Superior temporal gyrus (tissue), 1 donor: ENCODE data around the gene PKNOX1.
"Not testable (repeated sequence)": the region's sequence is repeated elsewhere in the genome, so short reads cannot be mapped to it uniquely, and the experiment has no call there.

ENCODE experiments used
- DNase-seq: peaks from one replicate; pipeline ENCODE4 v3.0.0-alpha.2; 2016; ENCODE audit errors: extremely low spot score

PKNOX1 gene

DNA sequence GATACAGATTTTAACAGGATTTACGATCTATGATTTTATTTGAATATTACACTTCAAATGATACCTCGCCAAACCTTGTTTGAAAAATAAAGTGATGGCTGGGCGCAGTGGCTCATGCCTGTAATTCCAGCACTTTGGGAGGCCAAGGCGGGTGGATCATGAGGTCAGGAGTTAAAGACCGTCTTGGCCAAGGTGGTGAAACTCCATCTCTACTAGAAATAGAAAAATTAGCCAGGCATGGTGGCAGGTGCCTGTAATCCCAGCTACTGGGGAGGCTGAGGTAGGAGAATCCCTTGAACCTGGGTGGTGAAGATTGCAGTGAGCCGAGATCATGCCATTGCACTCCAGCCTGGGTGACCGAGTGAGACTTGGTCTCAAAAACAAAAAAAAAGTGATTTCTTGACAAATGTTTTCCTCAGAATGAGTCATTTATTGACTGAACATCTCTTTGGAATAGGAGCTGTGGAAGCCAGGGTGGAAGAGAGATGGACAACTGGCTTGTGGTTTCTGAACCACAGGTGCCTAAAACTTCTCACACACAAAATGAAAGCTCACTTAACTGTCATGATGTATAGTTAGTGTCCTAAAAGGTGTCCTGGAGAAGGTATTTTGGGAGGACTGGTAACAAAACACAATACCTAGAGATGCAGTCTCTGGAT, 11.9 kb downstream of the PKNOX1 start:
- no peak for DNase-seq

DNA sequence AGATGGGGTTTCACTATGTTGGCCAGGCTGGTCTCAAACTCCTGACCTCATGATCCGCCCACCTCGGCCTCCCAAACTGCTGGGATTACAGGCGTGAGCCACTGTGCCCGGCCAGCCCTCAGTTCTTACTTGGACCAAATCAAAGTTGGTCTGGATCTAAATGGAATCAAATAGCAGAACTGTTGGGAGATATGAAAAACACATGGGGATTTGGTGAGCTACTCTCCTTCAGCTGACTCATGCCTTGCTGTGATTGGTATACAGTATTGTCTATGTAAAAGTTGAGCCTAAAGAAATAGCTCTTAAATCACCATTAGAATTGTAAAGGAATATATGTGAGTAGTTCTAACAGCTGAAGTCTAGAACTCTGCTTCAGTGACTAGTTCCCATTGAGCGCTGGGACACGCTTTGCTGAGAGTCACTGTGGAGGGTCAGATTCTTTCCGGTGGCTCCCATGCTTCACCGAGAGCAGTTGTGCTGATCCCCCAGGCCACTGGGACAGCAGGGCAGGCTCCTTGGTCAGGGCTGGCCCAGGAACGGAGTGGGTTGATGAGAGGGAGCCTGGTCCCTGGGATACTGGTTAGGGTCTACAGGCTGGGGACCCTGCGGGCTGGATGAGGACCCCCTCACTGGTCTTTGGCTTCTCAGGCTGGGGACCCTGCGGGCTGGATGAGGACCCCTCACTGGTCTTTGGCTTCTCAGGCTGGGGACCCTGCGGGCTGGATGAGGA, 14.0 kb downstream of the PKNOX1 start:
- DNase-seq: no peak

DNA sequence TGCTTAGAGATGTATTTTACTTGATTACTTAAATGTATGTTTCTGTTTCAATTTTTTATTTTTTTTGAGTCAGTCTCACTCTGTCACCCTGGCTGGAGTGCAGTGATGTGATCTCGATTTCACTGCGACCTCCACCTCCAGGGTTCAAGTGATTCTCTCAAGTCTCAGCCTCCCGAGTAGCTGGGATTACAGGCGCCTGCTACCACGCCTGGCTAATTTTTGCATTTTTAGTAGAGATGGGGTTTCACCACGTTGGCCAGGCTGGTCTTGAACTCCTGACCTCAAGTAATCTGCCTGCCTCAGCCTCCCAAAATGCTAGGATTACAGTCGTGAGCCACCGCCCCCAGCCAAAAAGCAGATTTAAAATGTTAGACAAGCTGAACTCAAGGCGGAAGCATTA, 15.0 kb downstream of the PKNOX1 start:
- DNase-seq: not testable (repeated sequence)

DNA sequence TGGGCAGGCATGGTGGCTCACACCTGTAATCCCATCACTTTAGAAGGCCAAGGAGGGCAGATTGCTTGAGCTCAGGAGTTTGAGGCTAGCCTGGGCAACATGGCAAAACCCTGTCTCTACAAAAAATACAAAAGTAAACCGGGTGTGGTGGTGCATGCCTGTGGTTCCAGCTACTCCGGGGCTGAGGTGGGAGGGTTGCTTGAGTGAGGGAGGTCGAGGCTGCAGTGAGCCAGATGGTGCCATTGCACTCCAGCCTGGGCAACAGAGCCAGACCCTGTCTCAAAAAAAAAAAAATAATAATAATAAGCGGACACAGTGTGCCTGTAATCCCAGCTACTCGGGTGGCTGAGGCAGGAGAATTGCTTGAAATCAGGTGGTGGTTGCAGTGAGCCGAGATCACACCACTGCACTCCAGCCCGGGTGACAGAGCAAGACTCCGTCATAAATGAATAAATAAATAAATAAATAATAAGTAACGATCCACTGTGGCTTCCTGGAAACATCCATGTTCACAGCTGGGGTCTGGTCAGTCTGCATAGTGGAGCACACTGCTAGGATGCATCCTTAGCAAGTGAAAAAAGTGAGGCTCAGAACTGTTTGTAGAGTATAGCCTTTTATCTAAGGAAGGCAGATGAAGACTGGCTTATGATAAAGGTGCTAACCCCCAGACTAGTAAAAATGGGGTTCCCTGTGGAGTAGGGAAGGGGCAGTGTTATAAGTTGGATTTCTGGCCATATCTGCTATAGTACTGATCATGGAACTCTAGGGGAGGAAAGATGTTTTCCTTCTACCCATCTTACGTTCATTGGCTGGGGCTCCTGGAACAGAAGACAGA, 15.7 kb downstream of the PKNOX1 start:
- no peak for DNase-seq

DNA sequence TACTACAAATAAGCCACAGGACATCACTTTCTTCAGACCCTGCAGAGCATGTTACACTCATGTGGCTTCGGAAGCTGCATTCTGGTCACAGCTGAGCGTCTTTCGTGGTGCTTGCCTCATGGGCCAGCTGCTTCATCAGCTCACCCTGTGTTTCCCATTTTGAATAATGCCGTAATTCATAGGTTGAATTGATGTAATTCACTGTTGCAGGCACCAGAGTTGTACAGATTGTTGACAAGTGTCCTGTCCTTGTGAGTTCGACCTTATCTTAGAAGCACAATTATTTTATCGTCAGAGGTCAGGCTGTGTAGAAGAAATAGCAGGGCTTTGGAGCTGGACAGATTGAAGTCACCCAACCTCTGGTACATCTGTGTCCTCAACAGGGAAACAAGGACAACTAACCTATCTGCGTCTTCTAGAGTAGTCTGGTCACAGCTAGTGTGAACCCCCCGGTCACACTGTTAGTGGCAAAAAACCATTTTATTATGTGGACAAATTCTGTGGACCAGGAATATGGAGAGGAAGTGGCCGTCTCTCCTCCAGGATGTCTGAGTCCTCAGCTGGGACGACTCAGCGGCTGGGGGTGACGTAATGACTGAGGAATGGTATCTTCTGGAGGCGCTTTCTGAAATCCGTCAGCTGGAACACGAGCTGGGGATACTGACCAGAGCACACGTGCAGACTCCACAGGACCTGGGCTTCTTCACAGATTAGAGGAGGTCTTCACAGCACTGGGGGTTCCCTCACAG, 17.8 kb downstream of the PKNOX1 start:
- DNase-seq: peak; percentile 26

DNA sequence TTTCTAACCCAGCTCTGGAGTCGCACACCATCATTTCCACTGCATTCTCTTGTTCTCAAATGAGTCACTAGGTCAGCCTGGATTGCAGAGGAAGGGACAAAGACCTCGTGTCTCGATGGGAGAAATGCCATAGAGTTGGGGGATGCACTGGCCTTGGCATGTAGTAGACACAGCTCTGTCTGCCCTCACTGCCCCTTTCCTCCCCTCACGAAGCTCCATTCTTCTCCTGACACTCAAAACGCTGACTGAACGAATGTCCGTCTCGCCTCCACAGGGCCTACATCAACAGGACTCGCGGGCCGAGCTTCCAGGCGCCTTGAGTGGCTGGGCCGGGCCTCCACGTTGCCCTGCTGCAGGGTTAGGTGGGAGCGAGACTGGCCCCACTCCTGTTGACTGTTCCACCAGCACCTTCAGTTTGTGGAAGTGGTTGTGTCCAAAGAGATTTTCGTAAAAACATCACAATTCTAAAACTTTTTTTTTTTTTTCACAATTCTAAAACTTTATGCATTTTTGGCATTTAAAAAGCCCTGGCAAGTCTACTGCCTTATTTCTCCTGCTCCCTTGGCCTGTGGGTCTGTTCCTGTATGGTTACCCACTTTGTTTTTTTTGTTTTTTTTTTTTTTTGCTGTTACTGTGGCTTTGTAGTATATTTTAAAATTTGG, 18.8 kb downstream of the PKNOX1 start:
- no peak for DNase-seq

DNA sequence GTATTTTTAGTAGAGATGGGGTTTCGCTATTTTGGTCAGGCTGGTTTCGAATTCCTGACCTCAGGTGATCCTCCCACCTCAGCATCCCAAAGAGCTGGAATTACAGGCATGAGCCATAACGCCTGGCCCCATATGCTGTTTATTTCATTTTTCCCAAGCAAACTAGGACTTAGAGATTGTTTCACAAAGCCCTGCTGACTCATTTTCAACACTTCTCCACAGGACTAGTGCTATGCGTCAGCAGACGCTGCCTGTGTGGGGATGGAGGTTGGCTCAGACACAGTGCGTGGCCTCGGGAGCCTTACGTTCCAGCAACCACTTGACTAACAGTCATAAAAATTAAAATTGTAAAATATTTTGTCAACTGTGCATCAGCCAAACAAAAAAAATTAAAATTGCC, 22.7 kb downstream of the PKNOX1 start:
- peak; percentile 67 for DNase-seq

DNA sequence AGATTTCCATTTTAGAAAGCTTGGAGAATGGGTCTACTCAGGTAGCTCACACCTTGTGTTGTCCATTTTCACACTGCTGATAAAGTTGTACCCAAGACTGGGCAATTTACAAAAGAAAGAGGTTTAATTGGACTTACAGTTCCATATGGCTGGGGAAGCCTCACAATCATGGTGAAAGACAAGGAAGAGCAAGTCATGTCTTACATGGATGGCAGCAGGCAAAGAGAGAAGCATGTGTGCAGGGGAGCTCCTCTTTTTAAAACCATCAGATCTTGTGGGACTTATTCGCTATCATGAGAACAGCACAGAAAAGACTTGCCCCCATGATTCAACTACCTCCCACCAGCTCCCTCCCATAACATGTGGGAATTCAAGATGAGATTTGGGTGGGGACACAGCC, 23.6 kb downstream of the PKNOX1 start:
- DNase-seq: not testable (repeated sequence)

DNA sequence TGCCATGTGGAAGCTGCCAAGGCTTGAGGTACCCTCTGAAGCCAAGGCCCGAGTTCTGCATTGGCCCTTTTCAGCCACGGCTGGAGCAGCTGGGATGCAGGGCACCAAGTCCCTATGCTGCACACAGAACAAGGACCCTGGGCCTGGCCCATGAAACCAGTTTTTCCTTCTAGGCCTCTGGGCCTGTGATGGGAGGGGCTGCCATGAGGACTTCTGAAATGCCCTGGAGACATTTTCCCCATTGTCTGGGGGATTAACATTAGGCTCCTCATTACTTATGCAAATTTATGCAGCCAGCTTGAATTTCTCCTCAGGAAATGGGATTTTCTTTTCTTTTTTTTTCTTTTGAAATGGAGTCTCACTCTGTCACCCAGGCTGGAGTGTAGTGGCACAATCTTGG, 24.8 kb downstream of the PKNOX1 start:
- DNase-seq: not testable (repeated sequence)

DNA sequence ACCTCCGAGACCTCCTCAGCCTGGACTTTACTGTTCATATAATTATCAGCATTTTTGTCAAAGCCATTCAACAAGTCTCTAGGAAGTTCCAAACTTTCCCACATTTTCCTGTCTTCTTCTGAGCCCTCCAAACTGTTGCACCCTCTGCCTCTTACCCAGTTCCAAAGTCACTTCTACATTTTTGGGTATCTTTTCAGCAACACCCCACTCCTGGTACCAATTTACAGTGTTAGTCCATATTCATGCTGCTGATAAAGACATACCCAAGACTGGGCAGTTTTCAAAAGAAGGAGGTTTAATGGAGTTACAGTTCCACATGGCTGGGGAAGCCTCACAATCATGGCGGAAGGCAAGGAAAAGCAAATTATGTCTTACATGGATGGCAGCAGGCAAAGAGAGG, 25.7 kb downstream of the PKNOX1 start:
- DNase-seq: not testable (repeated sequence)

DNA sequence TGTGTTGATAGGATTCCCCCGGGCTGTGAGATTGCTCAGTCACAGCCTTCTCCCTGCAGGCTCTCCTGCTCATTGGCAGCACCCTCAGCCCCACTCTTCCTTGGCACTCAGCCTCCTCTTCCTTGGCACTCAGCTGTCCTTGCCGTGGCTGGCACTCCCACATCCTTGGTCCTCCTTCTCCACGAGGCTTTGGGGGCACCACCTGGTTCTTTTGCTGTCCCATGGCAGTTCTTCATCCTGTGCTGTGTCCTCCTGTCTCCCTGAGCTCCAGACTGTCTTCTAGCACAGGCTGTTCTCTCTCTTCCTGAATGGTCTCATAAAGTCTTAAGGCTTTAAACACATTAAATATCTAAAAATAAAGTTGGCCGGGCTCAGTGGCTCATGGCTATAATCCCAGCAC, 27.0 kb downstream of the PKNOX1 start:
- peak; percentile 28 for DNase-seq

DNA sequence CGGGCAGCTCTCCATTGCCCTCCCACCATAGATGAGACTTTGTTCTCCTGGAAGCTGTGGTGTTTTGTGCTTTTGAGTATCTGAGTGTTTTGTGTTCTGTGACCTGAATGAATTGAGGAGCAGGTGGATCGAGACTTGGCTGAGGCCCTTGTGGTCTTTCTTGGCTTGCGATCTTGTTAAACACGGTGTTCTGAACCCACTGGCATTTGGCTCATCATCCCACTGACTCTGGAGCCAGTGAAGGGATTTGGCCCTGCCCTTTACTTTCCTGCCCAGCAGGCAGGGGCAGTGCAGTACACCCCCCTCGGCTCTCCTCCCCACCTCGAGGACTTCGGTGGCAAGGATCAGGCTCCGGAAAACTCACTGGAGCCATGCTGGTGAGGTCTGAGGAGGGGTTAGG, 30.6 kb downstream of the PKNOX1 start:
- no peak for DNase-seq

DNA sequence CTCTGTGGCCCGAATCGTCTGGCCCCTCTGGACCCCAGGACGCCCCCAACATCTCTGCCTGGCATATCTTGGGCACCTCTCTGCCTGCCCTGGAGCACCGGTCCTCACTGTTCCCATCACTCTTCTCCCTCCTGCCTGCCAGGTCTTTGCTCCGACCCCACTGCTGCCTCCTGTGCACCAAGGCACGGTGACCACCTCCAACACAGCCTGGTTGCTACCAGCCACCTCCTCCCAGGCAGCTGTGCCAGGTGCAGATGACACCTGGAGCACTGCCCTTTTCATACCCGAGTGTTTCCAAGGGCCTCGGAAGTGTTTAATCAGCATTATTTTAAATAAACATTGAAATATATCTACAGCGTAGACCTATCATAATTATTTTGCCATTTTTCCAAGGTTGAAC, 31.3 kb downstream of the PKNOX1 start:
- DNase-seq: no peak

DNA sequence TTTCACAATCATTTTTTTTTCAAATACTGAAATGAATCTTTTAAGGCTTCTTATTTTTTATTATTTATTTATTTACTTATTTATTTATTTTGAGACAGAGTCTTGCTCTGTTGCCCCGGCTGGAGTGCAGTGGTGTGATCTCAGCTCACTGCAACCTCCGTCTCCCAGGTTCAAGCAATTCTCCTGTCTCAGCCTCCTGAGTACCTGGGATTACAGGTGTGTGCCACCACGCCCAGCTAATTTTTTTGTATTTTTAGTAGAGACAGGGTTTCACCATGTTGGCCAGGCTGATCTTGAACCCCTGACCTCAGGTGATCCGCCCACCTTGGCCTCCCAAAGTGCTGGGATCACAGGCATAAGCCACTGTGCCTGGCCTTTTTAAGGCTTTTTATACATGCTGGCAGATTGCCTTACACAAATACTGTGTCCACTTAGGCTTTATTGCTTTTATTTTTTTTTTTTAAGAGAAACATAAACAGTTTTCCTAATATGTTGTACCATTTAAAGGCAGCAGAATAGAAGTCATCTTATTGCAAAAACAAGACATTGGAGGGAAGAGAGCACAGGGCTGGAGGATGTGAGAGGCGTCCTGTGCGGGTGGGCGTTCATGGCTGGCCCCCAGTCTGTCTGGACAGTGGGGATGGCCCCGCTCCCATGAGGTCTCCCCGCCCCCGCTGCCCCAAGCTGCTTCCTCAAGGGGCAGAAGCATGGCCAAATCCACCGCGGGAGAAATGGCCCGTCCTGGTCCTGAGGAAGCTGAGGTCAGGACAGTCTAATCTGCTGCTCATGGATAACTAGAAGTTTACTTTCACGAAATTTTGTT, 31.9 kb downstream of the PKNOX1 start:
- not testable (repeated sequence) for DNase-seq

DNA sequence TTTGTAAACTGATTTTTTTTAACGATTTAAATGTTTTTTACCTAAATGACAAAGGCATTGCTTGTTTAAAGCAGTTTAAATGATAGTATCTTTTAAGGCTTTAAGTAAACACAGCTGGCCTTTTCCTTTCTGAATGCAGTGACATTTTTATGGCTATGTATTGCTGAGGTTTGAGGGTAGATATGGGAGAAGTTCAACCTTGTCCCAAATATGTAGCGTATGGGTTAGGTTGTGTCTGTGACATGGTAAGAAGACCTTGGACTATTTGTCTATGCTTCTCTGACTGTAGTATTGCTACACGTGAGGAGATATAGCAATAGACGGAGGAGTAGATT, 32.5 kb downstream of the PKNOX1 start:
- no peak for DNase-seq

DNA sequence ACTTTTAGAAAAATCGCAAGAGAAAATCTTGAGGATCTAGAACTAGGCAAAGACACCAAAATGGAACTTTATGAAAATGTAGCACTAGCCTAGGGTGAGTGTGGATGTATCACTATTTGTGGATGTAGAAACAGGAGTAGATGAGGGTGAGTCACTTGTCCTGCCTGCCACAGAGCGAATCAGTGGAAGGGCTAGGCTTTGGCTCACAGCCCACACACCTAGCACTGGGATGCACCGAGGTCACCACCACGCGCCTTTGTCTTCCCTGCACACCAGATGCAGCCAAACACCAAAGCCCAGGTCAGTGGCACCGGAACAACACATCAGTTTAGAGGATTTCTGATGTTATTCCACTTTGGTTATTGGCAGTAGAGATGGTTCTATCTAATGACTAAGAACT, 38.2 kb downstream of the PKNOX1 start:
- DNase-seq: no peak

DNA sequence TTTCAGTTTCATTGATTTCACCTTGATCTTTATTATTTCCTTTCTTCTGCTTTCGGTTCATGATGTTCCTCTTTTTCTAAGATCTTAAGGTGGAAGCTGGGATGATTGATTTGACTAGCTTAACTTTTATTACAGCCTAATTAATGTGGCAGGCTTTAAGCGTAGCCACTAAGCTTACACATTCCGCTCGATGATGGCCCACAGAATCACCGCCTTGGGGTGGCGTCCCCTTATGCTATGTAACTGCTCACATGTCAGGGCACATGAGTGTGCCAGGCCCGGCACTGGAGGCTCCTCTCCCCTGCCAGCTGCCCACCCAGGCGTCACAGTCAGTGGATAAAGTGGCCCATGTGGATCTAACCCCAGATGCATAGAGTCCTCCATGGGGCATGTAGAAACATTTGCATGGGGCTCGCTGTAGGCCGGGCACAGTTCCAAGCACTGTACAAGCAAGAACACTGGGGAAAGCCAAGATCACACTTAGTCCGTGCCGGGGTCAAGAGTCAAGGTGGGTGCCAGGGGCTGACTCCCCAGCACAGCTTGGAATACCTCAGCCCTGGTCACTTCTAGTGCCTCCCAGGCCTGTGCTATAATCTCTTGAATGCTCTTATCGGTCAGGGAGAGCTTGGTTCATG, 41.7 kb downstream of the PKNOX1 start:
- no peak for DNase-seq

DNA sequence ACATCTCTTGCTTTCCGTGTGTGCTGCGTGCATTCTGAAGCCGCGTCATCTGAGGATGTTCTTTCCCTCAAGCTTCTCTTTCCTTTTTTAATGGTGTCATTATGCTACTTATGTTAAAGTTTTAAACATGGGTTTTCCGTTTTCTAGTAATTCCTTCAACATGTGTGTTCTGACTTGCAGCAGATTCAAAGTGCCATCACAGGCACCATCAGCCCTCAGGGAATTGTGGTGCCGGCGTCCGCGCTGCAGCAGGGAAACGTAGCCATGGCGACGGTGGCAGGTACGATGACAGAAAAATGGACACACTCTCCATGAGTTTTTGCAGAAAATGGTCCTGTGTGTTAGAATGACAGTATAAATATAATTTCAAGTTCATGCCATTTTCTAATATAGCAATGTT, 42.4 kb downstream of the PKNOX1 start:
- DNase-seq: no peak

DNA sequence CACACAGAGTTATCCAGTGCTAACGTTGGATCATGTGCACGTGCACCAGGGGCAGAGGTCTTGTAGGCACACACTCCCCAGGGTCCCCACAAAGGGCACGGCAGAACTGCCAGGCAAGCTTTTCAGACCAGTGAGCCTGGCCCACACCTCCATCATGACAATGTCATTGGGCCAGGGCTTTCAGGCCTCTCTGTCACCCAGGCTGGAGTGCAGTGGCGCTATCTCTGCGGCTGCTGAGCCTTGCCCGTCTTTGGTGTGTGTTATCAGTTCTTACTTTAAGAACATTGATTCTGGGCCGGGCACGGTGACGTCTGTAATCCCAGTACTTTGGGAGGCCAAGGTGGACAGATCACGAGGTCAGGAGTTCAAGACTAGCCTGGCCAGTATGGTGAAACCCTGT, 44.2 kb downstream of the PKNOX1 start:
- DNase-seq: no peak

DNA sequence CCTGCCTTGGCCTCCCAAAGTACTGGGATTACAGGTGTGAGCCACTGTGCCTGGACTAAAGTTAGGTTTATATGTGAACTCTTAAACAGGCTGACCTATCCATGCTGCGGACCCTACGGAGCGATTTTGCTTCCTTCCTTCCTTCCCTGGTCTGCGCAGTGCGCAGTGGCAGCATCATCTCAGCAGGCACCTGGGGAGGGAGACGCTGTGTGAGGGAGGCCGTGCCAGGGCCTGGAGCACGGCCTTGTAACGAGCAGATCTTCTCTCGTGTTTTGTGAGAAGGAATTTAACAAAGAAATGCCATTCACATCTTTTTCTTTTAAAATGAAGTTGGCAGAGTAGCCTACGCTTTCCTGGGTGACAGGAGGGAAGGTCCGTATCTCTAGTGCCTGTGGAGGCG, 45.8 kb downstream of the PKNOX1 start:
- no peak for DNase-seq
